Activated B cell treated with CpG ODN at 0.5 μM for 24 hours (primary cell): ENCODE data around the gene TCEANC. TPM values are rescaled to one million over a fixed set of nuclear protein-coding genes. Genes with fewer than 3 reads are reported as not detected.
"Not testable (repeated sequence)": the region's sequence is repeated elsewhere in the genome, so short reads cannot be mapped to it uniquely, and the experiment has no call there.

Experiments used
- ATAC-seq: fragments of 200-7000 bp; cut with Tn5 transposase; one replicate; pipeline ENCODE4 v1.10.0; 2021; ENCODE audit warnings: low read depth, mild to moderate bottlenecking, moderate library complexity
- CTCF ChIA-PET: fragments of 350-600 bp; sonication (Branson Sonifier 250); formaldehyde crosslinking; loops from one replicate; lab custom pipeline; 2021; ENCODE audit warnings: antibody characterized with exemption; lab: Charles Lee
- POLR2A ChIA-PET: fragments of 350-600 bp; sonication (Branson Sonifier 250); formaldehyde crosslinking; loops from one replicate; lab custom pipeline; 2021; ENCODE audit warnings: antibody characterized with exemption; lab: Charles Lee
- DNase-seq: peaks from one replicate; pipeline ENCODE4 v3.0.0; 2022
- H3K27ac Mint-ChIP-seq: one replicate; pipeline ENCODE4 v1.8.0; 2020; ENCODE audit warnings: mixed read lengths
- H3K27me3 Mint-ChIP-seq: one replicate; pipeline ENCODE4 v1.8.0; 2021; ENCODE audit warnings: mixed read lengths
- H3K36me3 Mint-ChIP-seq: one replicate; pipeline ENCODE4 v1.8.0; 2021; ENCODE audit warnings: low read depth, mixed read lengths
- H3K4me1 Mint-ChIP-seq: one replicate; pipeline ENCODE4 v1.8.0; 2021; ENCODE audit warnings: mixed read lengths
- H3K4me3 Mint-ChIP-seq: one replicate; pipeline ENCODE4 v1.8.0; 2020; ENCODE audit warnings: mild to moderate bottlenecking, mixed read lengths
- H3K9me3 Mint-ChIP-seq: one replicate; pipeline ENCODE4 v1.8.0; 2020; ENCODE audit warnings: mixed read lengths
- CTCF ChIP-seq: fragments of 200-600 bp; IDR thresholded peaks from one replicate; pipeline ENCODE4 v1.8.0; 2022; ENCODE audit warnings: antibody characterized with exemption, mild to moderate bottlenecking
- intact Hi-C: fragments of 100-400 bp; cut with micrococcal nuclease; formaldehyde crosslinking; loops from one replicate; pipeline ENCODE4 v1.15.1; 2024
- total RNA-seq: library from RNA; stranded (reverse); gene quantifications from 2 replicates; pipeline ENCODE4 v1.2.3, GENCODE V29; 2022

TCEANC gene
- total RNA-seq, 1 donor from 2014 or later = 5.9 TPM

- CTCF ChIA-PET = no interaction called here
- Mint-ChIP-seq H3K27ac (no peak overlapping the region), H3K4me3 (no peak overlapping the region), H3K27me3 (no peaks in the 10 kb centered on the region), H3K36me3 (peaks cover 10% of the 10 kb centered on the region), H3K4me1 (peaks cover 35% of the 10 kb centered on the region), H3K9me3 (no peaks in the 10 kb centered on the region)
- POLR2A ChIA-PET = no interaction called here
- intact Hi-C loops = no loop called here
- DNase-seq (no peak), ATAC-seq (no peak)
- no peak for TF ChIP-seq CTCF
These were observed 20.1 kb downstream of the TCEANC start for GRCh38 chrX:13673016-13673415.

DNA sequence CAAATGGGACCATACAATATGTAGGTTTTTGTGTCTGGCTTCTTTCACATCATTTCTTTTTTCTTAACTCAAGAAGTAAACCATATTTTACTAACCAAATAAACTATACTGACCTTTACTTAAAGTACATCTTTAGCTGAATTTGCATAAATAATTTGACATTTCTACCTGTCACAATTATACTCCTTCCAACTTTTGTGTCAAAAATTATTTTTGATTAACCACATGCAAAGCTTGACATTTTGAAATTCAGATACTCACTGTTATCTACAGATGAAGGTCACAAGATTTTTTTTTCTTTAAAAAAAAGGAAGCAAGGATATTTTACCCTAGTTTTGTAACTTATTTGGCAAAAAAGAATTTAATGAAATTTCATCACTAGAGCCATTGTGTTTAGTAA is 23.9 kb downstream of the TCEANC start:
- intact Hi-C loops = no loop called here
- Mint-ChIP-seq H3K9me3 (no peaks in the 10 kb centered on the region), H3K27ac (peak overlapping the region; percentile 24), H3K4me3 (no peak overlapping the region), H3K27me3 (no peaks in the 10 kb centered on the region), H3K4me1 (peaks cover 14% of the 10 kb centered on the region), H3K36me3 (no peaks in the 10 kb centered on the region)
- POLR2A ChIA-PET = interaction anchor here (0.8 to 2.3 kb wide), 4 partner anchors 12 to 58 kb away, joined by 3 to 16 read pairs (median 4); partner anchors contain the start of genes OFD1, RAB9A and TRAPPC2
- CTCF ChIA-PET = no interaction called here
- no peak for TF ChIP-seq CTCF
- ATAC-seq (no peak), DNase-seq (no peak)

- CTCF ChIA-PET, DNase-seq, H3K4me3 Mint-ChIP-seq, H3K36me3 Mint-ChIP-seq, ATAC-seq, H3K27me3 Mint-ChIP-seq, intact Hi-C loops, H3K9me3 Mint-ChIP-seq, POLR2A ChIA-PET, H3K27ac Mint-ChIP-seq: not testable (repeated sequence)
- peaks cover 14% of the 10 kb centered on the region for H3K4me1 Mint-ChIP-seq
These were observed 26.8 kb downstream of the TCEANC start for GRCh38 chrX:13679700-13680099.

- POLR2A ChIA-PET = no interaction called here
- DNase-seq (no peak), ATAC-seq (no peak)
- H3K27ac Mint-ChIP-seq = no peak overlapping the region
- H3K27me3 Mint-ChIP-seq = no peaks in the 10 kb centered on the region
- intact Hi-C loops = no loop called here
- no peak overlapping the region for H3K4me3 Mint-ChIP-seq
- no peak for TF ChIP-seq CTCF
- CTCF ChIA-PET = no interaction called here
- no peaks in the 10 kb centered on the region for H3K36me3 Mint-ChIP-seq
- H3K4me1 Mint-ChIP-seq = peaks cover 21% of the 10 kb centered on the region
- H3K9me3 Mint-ChIP-seq = no peaks in the 10 kb centered on the region
These were observed 28.7 kb downstream of the TCEANC start for GRCh38 chrX:13681595-13681994.

- no peaks in the 10 kb centered on the region for H3K27me3 Mint-ChIP-seq
- no peak overlapping the region for H3K27ac Mint-ChIP-seq
- H3K4me3 Mint-ChIP-seq = no peak overlapping the region
- CTCF ChIA-PET = interaction anchor here (1.0 kb wide), 1 partner anchor 15 kb away, joined by 4 read pairs; no protein-coding TSS in a partner anchor
- H3K4me1 Mint-ChIP-seq = peaks cover 24% of the 10 kb centered on the region
- intact Hi-C loops = no loop called here
- ATAC-seq (no peak), DNase-seq (no peak)
- POLR2A ChIA-PET = interaction anchor here (1.4 kb wide), 1 partner anchor 50 kb away, joined by 7 read pairs; the partner anchor contains the start of genes OFD1 and TRAPPC2
- H3K9me3 Mint-ChIP-seq = no peaks in the 10 kb centered on the region
- TF ChIP-seq CTCF = no peak
- no peaks in the 10 kb centered on the region for H3K36me3 Mint-ChIP-seq
These were observed 31.4 kb downstream of the TCEANC start for GRCh38 chrX:13684361-13684760.
